ENCODE data around the gene TNS3. TPM values are rescaled to one million over a fixed set of nuclear protein-coding genes. Genes with fewer than 3 reads are reported as not detected.
A peak's percentile ranks its signal among the peaks of the same experiment; 100 is the strongest.

The TNS3 gene
- total and polyA plus RNA-seq, 9 of the 15 experiments (the other 6 are each of a cell fraction or from before 2014, with no cell fraction given) = 0.20 TPM; not detected in 8

- no peak overlapping the region for H3K4me2 ChIP-seq (ENCODE audit: insufficient read depth, low read length)
- TF ChIP-seq ZBTB33 (CRISPR knock-in tag; IDR thresholded peaks at IDR 0.05) (no peak), CBX3 (IDR thresholded peaks at IDR 0.05; ENCODE audit: borderline replicate concordance in 1 of 2, low read length in 2 of 2) (no peak), NR2C2 (CRISPR knock-in tag; IDR thresholded peaks at IDR 0.05) (no peak), NR2C2 (tag; IDR thresholded peaks at IDR 0.05) (no peak), NCOR1 (IDR thresholded peaks at IDR 0.05) (no peak), ZNF311 (CRISPR knock-in tag; IDR thresholded peaks at IDR 0.05) (no peak), POLR3A (IDR thresholded peaks at IDR 0.05; ENCODE audit: borderline replicate concordance, extremely low read depth, insufficient read depth, insufficient read length) (no peak), ARNT (IDR thresholded peaks at IDR 0.05) (no peak), NR0B1 (IDR thresholded peaks at IDR 0.05; ENCODE audit: partially characterized antibody) (no peak), HMG20A (CRISPR knock-in tag; conservative IDR thresholded peaks at IDR 0.05) (no peak), BRF1 (IDR thresholded peaks at IDR 0.05; ENCODE audit: borderline replicate concordance, extremely low read depth, insufficient read length) (no peak), CGGBP1 (CRISPR knock-in tag; IDR thresholded peaks at IDR 0.05) (no peak), UBTF (IDR thresholded peaks at IDR 0.05; ENCODE audit: borderline replicate concordance in 1 of 2, low read depth in 2 of 2, low read length in 2 of 2) (no peak), DACH1 (IDR thresholded peaks at IDR 0.05; ENCODE audit: partially characterized antibody) (no peak), NRF1 (conservative IDR thresholded peaks at IDR 0.05 in 1 of 2, IDR thresholded peaks at IDR 0.05 in 1 of 2) (no peak)
These were observed 347.9 kb downstream of the TNS3 start for GRCh38 chr7:47233996-47234395.

More at GRCh38 chr7:47233996-47234395, 347.9 kb downstream of the TNS3 start:
- WGBS (ENCODE audit: insufficient coverage, low coverage, missing lambda C conversion rate) = 0% methylated on average over 1 of the region's 1 CpG
- Histone ChIP-seq H3K9me1 (ENCODE audit: control insufficient read depth, insufficient read depth, low read length) (no peaks in the 10 kb centered on the region), H3K36me3 (ENCODE audit: control insufficient read depth, insufficient read depth, low read length) (no peaks in the 10 kb centered on the region), H3K9me3 (replicated peaks; ENCODE audit: control insufficient read depth, insufficient read depth, low read depth, low read length) (no peaks in the 10 kb centered on the region), H3K9ac (ENCODE audit: insufficient read depth in 1 of 2, low read depth in 2 of 2, low read length in 2 of 2) (no peak overlapping the region), H2AFZ (ENCODE audit: low read depth, low read length) (no peak overlapping the region), H3K27me3 (ENCODE audit: control insufficient read depth in 2 of 2, insufficient read depth in 2 of 2, low read length in 2 of 2) (peaks cover 0 to 8% of the 10 kb centered on the region in 2 experiments; a peak in 3 of 5 replicates), H3K4me1 (replicated peaks in 1 of 2; ENCODE audit: control insufficient read depth in 2 of 2, insufficient read depth in 2 of 2, low read length in 2 of 2) (no peaks in the 10 kb centered on the region), H4K20me1 (replicated peaks; ENCODE audit: control insufficient read depth, insufficient read depth, low read length) (no peaks in the 10 kb centered on the region), H3K27ac (ENCODE audit: extremely low read depth, low read depth, low read length) (no peak overlapping the region), H3K4me3 (no peak overlapping the region), H3K79me2 (ENCODE audit: control insufficient read depth, insufficient read depth, low read length) (no peaks in the 10 kb centered on the region)
- in situ Hi-C loops (cut with MboI) = loop anchor here (5.0 kb wide), 1 partner anchor 52 kb away; no protein-coding TSS in a partner anchor
- BruUV-seq (replicated peaks) = no TSS peak
- FAIRE-seq (peak; percentile 26), DNase-seq (ENCODE audit: extremely low read depth in 1 of 4, low spot score in 3 of 4) (no peak), ATAC-seq (no peak)
- ChIA-PET POLR2A (no interaction called here), CTCF (ENCODE audit: low intra/inter-chr PET ratio) (no interaction called here)
- intact Hi-C loops (cut with micrococcal nuclease) = loop anchor here (1.0 to 2.0 kb wide), 3 partner anchors 54 to 1311 kb away; no protein-coding TSS in a partner anchor
